Stimulated activated CD8-positive, alpha-beta memory T cell treated with anti-CD3 and anti-CD28 coated beads, Interleukin-2, amount 100 ng/mL, for 1 hour (primary cell): Measurements from ENCODE around the gene NPAT.
"Not testable (repeated sequence)": the region's sequence is repeated elsewhere in the genome, so short reads cannot be mapped to it uniquely, and the experiment has no call there.

ENCODE experiments used
- DNase-seq, 2 donors: peaks; one replicate each; pipeline ENCODE4 v3.0.0-alpha.2; 2020; ENCODE audit warnings: low read depth in 2 of 2

The NPAT gene

DNA sequence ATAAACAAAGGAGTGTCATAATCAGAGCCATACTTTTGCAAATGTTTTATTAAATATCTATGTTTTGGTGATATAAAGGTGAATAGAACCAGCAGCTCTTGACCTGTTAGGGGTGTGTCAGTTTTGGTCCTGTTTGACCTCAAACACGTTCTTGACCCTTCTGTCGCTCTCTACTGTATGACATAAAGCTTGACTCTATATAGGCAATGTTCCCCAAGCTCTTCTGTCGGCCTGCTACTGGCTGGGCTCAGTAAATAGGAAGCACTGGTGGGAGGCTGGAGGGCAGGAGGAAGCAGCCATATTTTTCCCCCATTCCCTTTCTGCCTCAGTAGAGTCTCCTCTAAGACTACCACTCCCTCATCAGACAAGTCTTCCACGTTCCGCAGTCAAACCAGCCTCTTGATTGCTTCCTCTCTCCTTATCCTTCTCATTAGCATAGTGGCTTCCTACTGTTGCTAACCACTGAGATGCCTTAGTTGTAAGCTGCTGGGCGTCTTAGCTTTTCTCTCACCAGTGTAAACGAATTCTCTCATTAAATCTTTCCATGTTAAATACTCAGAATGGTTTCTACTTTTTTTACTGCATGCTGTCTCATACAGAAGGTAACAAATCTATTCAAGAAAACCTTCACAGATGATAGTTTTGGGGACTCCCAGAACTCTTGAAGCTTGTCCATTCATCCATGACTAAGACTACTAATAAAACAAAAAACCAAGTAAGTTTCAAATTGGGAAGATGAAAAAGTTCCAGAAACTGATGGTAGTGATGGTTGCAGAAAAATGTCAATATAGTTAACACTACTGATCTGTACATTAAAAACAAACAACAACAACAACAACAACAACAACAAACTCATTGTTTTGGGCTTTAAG, 3.3 kb downstream of the NPAT start:
- DNase-seq, result no peak

DNA sequence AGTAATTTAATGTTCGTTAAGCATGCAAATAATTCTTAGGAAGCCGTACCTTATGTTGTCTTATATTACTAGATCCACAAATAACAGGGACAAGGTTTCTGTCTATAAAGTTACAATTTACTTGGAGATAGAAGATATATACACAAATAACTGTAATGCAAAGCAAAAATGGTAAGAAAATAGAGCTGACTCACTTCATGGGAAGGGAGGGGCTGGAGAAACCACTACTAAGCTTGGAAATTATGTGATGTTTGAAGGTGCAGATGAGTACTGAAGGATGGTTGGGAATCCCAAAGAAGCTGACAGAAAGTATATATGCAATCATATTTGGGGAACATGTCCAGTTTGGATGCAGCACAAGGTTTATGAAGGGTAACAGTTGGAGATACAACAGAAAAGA, 4.0 kb downstream of the NPAT start:
- no peak for DNase-seq

DNA sequence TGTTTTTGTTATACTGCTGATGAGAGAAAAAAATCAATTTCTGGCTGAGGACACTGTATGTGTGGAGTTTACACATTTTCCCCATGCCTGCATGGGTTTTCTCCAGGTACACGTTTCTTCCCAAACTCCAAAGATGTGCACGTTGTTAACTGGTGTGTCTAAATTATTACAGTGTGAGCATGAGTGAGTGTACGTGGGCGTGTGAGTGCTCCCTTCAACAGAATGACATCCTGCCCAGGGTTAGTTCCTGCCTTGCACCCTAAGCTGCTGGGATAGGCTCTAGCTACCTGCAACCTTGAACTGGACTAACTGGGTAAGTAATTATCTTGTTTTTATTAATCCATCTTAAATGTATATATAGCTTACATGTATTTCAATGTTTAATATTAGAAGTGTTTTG, 5.5 kb downstream of the NPAT start:
- no peak for DNase-seq

DNA sequence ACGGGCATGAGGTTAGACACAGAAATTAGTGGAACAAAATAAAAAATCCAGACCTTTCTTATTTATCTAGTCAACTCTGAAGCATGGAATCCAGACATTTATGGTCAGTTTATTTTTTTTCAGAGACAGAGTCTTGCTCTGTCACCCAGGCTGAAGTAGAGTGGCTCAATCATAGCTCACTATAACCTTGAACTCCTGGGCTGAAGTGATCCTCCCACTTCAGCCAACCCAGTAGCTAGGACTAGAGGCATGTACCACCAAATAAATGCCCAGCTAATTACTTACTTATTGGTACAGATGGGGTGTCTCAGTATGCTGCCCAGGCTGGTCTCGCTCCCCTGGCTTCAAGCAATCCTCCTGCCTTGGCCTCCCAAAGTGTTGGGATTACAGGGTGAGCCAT, 8.7 kb downstream of the NPAT start:
- DNase-seq, result no peak

DNA sequence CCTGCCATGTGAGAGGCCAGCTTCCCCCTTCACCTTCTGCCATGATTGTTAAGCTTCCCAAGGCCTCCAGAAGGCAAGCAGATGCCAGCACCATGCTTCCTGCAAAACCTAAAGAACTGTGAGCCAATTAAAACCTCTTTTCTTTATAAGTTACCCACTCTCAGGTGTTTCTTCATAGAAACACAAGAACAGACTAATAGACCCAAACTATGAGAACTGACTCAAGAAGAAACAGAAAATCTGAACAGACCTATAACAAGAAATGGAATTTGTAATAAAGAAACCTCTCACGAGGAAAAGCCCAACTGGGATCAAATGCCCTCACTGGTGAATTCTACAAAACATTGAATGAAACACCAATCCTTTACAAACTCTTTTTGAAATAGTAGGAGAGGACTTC, 12.0 kb downstream of the NPAT start:
- no peak for DNase-seq

DNA sequence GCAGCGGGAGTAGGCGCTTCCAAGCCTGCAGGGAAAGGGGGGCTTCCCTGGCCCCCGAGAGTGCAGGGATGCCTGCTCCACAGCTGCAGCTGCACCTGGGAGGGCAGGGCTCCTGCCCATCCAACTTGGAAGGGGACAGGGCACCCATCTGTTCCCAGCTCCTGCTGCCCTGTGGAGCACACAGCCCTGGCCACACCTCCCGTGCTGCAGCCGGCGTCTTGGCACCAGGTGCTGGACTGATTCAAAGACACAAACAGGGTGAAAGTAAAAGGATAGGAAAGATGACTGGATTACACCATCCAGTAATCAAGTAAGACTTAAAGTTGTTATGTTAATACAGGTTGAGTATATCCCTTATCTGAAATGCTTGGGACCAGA, 14.8 kb downstream of the NPAT start:
- no peak for DNase-seq

DNA sequence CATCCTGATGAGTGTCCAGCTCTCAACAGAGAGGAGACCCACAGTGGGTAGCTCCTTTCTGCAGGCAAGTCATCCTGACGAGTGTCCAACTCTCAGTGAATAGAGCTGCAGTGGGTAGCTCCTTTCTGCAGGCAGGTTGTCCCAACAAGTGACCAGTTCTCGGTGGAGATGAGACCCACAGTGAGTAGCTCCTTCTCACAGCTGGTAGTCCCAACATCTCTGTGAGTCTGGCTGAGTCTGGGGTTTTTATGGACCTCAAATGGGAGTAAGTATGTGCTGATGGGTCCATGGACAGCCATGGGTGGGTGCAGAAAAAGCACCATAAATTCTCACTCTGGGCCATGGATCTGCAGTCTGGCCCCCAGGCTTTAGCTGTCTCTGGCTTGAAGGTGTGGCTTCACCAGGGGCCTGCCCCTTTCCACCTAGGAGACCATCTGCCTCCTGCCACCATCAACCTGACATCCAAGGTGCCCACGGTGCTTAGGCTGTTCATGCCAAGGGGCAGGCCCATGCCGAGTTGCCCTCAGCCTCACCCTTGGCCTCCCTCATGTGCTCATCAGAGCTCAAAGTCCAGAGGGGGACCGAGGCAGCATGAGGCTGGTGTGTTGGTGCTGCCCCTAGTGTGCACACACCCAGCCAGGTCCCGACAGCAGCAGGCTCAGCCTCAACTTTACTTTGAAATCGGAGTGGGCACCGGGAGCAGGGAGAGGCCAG, 15.3 kb downstream of the NPAT start:
- no peak for DNase-seq

DNA sequence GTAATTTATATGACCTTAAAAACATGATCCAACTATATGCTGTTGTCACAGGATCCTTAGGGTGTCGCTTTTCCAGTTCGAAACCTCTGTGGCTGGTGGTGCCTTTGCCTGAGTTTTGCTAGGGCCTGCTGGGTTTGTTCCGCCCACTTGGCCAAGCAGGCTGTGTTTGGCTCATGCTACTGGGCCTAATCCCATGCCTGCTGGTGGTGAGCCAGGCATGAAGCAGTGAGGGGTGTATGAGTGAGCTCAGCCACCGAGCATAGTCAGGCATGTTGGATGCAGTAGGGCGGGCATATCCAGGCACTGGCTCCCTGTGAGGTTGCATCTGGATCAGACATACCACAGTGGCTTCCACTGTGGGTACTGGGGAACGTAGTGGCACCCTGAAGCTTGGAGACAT, 16.3 kb downstream of the NPAT start:
- DNase-seq, result no peak

DNA sequence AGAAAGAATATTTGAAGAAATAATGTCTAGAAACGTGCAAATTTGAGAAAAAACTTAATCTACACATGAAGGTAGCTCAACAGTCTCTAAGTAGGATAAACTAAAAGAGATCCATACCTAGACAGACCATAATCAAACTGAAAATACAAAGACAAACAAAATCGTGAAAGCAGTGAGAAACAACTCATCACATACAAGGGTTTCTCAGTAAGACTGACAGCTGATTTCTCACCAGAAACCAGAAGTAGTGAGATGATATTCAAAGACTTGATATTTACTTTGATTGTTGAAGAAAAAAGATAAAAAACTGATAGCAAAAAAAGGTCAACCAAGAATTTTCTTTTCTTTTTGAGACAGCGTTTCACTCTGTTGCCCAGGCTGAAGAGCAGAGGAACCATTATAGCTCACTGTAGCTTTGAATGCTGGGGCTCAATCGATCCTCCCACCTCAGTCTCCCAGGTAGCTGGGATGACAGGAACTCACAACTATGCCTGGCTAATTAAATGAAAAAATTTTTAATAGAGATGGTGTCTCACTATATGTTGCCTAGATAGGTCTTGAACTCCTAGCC, 17.4 kb downstream of the NPAT start:
- no peak for DNase-seq

DNA sequence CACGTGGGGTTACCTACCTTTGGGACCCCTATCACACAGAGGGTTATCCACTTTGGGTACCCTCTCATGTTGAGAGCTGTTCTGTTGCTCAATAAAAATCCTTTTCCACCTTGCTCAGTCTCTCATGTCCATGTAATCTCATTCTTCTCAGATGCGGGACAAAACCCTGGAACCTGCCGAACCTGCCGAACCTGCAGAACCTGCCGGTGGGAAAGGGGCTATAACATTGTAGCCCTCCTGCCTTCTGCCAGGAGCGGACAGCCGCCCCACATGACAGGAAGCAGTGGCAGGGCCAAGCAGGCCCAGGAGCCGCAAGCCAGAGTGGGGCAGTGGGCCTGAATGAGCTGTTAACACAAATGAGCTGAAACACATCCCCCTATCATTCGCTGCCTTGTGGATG, 18.1 kb downstream of the NPAT start:
- no peak for DNase-seq

DNA sequence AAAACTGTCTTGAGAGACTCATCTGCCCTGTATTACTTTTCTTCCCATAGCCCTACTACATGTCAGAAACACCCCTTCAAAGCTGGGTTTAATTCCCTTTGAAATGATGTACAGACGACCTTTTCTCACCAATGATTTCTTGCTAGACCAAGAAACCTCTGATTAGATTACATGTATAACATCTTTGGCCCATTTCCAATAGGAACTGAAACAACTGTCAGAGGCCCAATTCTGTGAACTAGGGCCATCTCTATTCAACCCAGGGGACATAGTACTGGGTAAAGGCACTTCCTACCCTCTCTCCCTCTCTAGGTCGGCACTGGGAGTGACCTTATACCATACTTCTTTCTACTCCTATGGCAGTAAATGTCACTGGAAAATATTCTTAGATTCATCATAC, 19.4 kb downstream of the NPAT start:
- DNase-seq, result no peak

DNA sequence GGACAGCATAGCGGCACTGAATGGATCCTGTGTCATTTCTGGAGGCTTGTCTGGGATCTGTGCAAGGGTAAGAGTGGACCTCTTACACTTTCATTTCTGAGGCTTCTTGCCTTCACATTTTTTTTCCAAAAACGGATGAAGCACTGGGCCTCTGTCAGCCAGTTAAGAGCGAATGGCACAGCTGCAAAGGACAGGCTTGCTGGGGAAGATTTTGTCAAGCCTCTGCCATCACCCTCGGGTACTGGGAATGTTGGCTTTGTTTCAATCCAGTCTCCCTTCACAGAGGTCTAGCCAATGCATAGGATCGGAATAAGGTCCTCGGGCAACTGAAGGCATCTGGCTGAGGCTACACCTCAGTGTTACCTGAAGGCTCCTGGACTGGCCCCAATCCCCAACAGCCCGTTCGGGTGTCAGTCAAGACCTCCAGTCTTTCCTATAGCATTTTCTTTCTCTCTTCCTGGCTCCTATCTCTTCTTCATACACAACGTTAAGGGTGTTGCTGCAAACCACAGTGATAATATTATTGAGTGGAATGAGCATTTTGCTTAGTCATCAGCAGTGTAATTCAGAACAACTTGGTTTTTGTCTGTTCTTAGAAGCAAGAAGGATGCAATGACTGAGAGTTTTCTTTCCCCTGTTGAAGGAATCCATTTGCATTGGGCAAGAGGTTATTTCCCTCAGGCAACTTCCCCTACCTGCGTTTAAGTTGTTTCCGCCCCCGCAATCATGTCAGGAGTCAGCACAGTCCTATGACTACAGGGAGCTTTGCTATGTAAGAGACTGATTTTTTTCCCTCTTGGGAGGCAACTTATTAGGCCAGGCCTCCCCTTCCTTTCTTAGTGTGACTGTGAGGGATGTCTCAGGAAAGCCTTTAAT, 22.8 kb downstream of the NPAT start:
- DNase-seq, result no peak

DNA sequence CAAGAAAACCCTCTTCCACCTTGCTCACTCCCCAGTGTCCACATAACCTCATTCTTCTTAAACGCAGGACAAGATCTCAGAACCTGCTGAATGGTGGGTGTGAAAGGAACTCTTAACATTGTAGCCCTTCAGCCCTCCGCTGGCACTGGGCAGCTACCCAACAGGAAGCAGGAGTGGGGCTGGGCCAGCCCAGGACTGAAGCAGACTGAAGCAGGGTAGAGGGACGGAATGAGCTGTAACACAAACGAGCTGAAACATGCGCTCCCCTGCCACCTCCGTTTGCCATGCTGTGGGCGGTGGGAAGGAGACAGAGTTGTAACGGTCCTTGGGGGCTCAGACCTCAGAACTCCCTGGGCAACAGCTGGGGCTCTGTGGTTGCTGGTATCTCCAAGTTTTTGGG, 23.6 kb downstream of the NPAT start:
- no peak for DNase-seq

DNA sequence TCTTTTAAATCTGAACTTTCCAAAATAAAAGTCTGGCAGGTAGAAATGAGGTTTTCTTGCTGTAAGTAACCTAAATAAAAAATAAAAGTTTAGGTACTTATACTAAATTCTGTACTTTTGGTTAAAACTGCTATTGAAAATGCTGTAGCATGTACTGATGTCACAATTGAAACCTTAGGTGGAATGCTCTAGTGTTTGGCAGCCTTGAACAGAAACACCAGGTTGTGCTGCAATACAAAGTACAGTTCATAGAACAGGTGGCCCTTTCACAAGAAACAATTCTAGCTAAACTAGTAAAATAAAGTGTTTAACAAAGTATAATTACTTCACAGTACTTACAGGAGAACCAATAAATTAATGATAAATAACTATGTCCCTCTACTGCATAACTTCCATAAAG, 25.1 kb downstream of the NPAT start:
- DNase-seq, result no peak

DNA sequence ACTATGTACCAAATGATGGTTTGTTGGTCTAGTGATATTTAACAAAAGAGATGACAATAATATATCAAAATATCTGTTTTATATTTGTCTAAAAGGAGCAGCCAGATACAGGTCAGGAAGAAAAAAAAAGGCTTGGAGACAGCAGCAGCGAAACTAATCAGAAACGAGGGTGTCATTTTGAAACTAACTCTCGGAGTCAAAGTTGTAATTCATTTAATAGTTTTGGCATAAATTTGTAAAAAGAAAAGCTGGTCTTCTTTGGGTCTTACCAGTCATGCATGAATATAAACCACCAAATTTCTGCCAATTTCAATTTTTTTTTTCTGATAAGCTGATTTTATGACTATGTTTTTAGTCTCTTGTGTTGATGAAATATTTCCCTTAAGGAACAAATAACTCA, 25.5 kb downstream of the NPAT start:
- no peak for DNase-seq

DNA sequence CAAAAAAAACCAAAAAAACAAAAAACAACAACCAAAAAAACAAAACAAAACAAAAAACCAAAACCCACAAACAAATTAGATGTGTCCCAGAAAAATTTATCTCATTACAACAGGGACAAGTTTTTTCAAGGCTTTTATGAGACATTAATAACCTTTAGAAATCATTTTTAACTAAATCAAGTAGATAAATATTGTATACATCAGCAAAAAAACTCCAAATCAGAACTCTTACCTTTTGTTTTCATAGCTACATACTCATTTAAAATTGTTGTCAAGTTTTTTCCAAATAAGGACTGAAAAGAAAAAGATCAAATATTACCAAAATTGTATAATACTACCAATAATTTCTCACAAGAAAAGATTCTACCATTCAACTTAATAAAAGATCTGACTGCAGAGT, 28.7 kb downstream of the NPAT start:
- DNase-seq, result no peak

DNA sequence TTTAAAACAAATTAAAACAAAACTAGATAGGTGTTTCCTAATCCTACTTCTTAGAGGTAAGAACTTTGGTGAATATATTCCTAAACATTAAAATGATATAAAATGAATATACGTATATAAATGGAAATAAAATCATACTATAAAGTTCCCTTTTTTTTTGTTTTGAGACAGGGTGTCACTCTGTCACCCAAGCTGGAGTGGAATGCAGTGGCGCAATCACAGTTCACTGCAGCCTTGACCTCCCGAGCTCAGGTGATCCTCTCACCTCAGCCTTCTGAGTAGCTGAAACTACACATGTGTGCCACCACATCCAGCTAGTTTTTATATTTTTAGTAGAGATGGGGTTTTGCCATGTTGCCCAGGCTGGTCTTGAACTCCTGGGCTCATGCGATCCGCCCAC, 44.9 kb downstream of the NPAT start:
- no peak for DNase-seq

DNA sequence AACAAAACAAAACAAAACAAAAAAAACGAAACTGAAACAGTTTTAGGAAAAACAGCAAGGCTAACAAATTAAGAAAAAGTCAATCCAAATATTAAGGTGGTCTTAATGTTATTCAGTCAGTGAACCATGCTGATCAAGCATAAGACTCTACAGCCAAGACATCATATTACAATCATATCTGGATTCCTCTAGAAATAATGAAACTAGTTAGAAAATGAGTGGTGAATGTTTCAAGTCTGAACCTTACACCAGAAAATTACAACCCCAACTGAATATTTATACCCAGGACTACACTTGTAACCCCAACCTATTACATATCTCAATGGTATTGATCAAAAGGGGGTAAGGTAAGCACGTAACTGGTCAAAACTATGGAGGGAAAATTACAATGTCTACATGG, 52.3 kb downstream of the NPAT start:
- no peak for DNase-seq

DNA sequence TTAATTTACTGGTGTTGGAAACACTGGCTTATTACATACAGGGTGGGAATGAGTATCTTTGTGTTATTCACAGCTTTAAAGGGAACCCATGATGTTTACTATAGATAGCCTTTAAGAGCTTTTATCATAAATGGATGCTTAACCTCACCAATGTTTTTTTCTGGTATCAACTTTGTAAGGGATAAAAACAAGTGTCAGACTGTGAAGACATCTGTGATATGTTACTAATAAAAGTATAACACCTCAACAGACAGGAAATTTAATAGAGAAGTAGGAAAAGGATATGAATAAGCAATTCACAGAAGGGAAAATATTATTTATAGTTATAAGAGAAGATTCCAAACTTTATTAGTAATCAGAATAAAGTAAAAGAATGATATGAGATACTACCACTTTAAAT, 54.8 kb downstream of the NPAT start:
- no peak for DNase-seq

DNA sequence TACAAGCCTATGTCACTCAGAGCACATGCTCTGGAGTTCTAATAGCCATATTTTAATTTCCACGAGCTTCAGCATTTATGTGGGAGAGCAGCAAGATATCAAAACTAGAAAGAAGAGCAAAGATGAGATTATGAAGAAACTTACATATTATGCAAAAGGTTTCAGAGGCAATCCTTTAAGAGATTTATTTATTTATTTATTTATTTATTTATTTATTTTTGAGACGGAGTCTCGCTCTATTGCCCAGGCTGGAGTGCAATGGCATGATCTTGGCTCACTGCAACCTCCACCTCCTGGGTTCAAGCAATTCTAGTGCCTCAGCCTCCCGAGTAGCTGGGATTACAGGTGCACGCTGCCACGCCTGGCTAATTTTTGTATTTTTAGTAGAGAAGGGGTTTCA, 59.6 kb downstream of the NPAT start:
- not testable (repeated sequence) for DNase-seq

DNA sequence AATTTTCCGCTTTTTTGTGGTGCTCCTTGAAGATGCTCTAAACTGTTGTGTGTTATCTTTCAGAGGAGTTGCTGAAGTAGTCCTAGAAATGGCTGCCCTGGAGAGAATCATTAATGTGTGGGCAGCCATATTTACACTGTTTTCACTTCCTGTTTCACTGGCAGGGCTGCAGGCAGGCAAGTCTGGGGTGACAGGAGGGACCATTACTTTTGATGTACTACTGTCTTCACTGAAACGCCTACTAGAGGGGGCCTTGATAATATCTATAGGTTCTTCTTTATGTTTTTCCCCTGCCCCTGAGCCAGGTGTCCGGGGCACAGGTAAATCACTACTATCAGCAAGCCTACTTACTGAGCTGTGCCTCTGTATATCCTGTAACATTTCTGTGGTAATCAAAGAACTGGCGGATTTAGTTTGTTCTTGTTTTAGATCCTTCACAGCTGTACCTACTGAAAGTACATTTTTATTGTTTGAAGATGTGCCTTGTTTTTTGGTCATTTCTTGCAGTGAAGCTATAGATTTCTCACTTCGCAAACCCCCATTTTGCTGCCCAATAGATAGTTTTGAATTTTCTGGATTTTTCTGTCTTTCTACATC, 61.4 kb downstream of the NPAT start:
- no peak for DNase-seq

DNA sequence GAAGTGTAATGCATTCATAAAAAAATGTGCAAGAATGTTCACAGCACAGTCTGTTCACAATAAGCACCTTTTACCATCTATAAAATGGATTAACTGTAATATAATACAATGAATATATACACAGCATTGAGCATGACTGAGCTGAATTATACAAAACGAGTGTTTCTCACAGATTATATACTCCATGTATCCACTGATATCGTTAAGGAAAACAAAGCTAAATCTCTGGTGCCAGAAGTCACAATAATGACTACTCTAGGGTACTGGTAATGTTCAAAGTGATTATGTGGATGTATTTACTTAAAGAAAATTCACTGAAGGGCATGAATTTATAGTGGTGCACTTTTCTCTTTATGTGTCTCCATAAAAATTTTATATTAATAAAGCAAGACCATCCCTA, 67.8 kb downstream of the NPAT start:
- DNase-seq, result no peak
